ENCODE measurements around the gene PAQR4. TPM values are rescaled to one million over a fixed set of nuclear protein-coding genes. Genes with fewer than 3 reads are reported as not detected.

The PAQR4 gene
- polyA plus RNA-seq, 1 donor from 2014 or later = 47.8 TPM

DNA sequence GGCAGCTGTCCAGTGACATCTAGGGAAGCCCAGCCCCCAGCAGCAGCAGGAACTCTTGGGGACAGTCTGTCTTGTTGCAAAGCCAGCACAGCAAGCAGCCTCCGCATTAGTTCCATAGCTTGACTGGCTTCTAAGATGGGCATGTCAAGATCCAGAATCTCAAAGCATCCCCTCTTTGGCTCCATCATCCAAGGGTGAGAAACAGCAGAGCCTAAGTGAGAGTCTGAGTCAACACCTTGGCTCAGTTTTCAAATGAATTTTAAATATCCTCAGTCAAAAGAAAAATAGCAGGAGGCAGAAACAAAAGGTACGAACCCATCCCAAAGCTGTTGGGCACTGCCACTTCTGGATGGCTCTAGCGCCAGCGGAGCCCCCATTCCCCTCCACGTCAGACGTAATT is 45.8 kb downstream of the PAQR4 start:
- no peaks in the 10 kb centered on the region for H3K9me2 ChIP-seq (ENCODE audit: insufficient read depth, low read length)
- no peak overlapping the region for H3K4me3 ChIP-seq (ENCODE audit: low read length)
- H3K4me2 ChIP-seq (ENCODE audit: low read length) = no peak overlapping the region
- no peak overlapping the region for H3K9ac ChIP-seq (ENCODE audit: low read length)
- H2AFZ ChIP-seq (ENCODE audit: low read depth, low read length) = no peak overlapping the region
- no peaks in the 10 kb centered on the region for H3F3A ChIP-seq (ENCODE audit: insufficient read depth, low read length, poor library complexity, severe bottlenecking)
- peaks cover 44% of the 10 kb centered on the region for H3K27me3 ChIP-seq (ENCODE audit: insufficient read depth, low read depth, low read length)
- no peaks in the 10 kb centered on the region for H4K20me1 ChIP-seq (ENCODE audit: insufficient read depth)
- TF ChIP-seq CTCF (IDR thresholded peaks at IDR 0.05; ENCODE audit: poor library complexity, severe bottlenecking) = no peak
- no peak for TF ChIP-seq RAD21 (conservative IDR thresholded peaks at IDR 0.05)
- no peak for TF ChIP-seq TAF1 (IDR thresholded peaks at IDR 0.05; ENCODE audit: low read depth)
- no peak for TF ChIP-seq EZH2 (IDR thresholded peaks at IDR 0.05; ENCODE audit: borderline replicate concordance, insufficient read depth, low read length, poor library complexity, severe bottlenecking)
- TF ChIP-seq, protein P1, sequence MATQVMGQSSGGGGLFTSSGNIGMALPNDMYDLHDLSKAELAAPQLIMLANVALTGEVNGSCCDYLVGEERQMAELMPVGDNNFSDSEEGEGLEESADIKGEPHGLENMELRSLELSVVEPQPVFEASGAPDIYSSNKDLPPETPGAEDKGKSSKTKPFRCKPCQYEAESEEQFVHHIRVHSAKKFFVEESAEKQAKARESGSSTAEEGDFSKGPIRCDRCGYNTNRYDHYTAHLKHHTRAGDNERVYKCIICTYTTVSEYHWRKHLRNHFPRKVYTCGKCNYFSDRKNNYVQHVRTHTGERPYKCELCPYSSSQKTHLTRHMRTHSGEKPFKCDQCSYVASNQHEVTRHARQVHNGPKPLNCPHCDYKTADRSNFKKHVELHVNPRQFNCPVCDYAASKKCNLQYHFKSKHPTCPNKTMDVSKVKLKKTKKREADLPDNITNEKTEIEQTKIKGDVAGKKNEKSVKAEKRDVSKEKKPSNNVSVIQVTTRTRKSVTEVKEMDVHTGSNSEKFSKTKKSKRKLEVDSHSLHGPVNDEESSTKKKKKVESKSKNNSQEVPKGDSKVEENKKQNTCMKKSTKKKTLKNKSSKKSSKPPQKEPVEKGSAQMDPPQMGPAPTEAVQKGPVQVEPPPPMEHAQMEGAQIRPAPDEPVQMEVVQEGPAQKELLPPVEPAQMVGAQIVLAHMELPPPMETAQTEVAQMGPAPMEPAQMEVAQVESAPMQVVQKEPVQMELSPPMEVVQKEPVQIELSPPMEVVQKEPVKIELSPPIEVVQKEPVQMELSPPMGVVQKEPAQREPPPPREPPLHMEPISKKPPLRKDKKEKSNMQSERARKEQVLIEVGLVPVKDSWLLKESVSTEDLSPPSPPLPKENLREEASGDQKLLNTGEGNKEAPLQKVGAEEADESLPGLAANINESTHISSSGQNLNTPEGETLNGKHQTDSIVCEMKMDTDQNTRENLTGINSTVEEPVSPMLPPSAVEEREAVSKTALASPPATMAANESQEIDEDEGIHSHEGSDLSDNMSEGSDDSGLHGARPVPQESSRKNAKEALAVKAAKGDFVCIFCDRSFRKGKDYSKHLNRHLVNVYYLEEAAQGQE (IDR thresholded peaks at IDR 0.05; ENCODE audit: borderline replicate concordance) = no peak
- no peak for TF ChIP-seq POLR2AphosphoS5 (IDR thresholded peaks at IDR 0.05)
- TF ChIP-seq EP300 (conservative IDR thresholded peaks at IDR 0.05; ENCODE audit: poor library complexity, severe bottlenecking) = no peak
- TF ChIP-seq SMC3 (conservative IDR thresholded peaks at IDR 0.05; ENCODE audit: poor library complexity) = no peak
- no peak for TF ChIP-seq MXI1 (conservative IDR thresholded peaks at IDR 0.05; ENCODE audit: poor library complexity, severe bottlenecking)
- no peaks in the 10 kb centered on the region for H3K79me2 ChIP-seq (replicated peaks; ENCODE audit: insufficient read depth, low read length)
- H3K36me3 ChIP-seq (ENCODE audit: insufficient read depth, low read length) = no peaks in the 10 kb centered on the region
- no peak overlapping the region for H3K27ac ChIP-seq (ENCODE audit: low read length)
- H3K9me3 ChIP-seq (ENCODE audit: low read length) = no peaks in the 10 kb centered on the region

- H3K27ac ChIP-seq (ENCODE audit: low read length) = no peak overlapping the region
- no peaks in the 10 kb centered on the region for H3F3A ChIP-seq (ENCODE audit: insufficient read depth, low read length, poor library complexity, severe bottlenecking)
- H3K27me3 ChIP-seq (ENCODE audit: insufficient read depth, low read depth, low read length) = peaks cover 46% of the 10 kb centered on the region
- H2AFZ ChIP-seq (ENCODE audit: low read depth, low read length) = no peak overlapping the region
- no peaks in the 10 kb centered on the region for H3K79me2 ChIP-seq (replicated peaks; ENCODE audit: insufficient read depth, low read length)
- no peaks in the 10 kb centered on the region for H3K36me3 ChIP-seq (ENCODE audit: insufficient read depth, low read length)
- no peaks in the 10 kb centered on the region for H4K20me1 ChIP-seq (ENCODE audit: insufficient read depth)
- H3K9me3 ChIP-seq (ENCODE audit: low read length) = no peaks in the 10 kb centered on the region
- no peaks in the 10 kb centered on the region for H3K9me2 ChIP-seq (ENCODE audit: insufficient read depth, low read length)
- no peak overlapping the region for H3K9ac ChIP-seq (ENCODE audit: low read length)
- no peak overlapping the region for H3K4me3 ChIP-seq (ENCODE audit: low read length)
- no peak overlapping the region for H3K4me2 ChIP-seq (ENCODE audit: low read length)
- TF ChIP-seq CTCF (IDR thresholded peaks at IDR 0.05; ENCODE audit: poor library complexity, severe bottlenecking) (no peak), EZH2 (IDR thresholded peaks at IDR 0.05; ENCODE audit: borderline replicate concordance, insufficient read depth, low read length, poor library complexity, severe bottlenecking) (no peak)
Measured at GRCh38 chr16:3015865-3016521, 46.8 kb downstream of the PAQR4 start.
